ENCODE data around the gene STAG3.
A peak's percentile ranks its signal among the peaks of the same experiment; 100 is the strongest.
"Not testable (repeated sequence)": the region's sequence is repeated elsewhere in the genome, so short reads cannot be mapped to it uniquely, and the experiment has no call there.

Gene STAG3

DNA sequence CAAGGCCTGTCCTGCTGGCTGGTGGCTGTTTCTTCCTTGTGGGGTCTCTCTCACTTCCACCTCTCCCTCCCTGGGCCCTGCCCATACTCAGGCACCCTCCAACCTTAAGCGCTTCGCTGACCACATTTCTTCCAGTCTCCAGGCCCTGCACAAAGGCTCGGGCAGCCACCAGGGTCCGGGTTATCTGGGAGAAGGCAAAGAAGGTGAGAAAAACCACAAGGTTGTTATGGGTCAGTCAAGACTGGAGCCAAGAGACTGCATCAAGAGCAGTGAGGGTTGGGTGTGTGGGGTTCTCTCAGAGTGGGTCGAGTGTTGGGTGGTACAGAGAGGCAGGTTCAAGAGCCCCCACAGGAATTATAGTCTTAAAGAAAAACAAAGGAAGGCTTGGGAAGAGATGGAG, 3.1 kb upstream of the STAG3 start:
- H3K36me3 ChIP-seq (ENCODE audit: control insufficient read depth in 4 of 4, insufficient read depth in 4 of 4, low read length in 3 of 4), result peaks cover 0 to 11% (median 0%) of the 10 kb centered on the region in 4 experiments
- H3K27me3 ChIP-seq (replicated peaks in 2 of 5; ENCODE audit: control insufficient read depth in 4 of 5, insufficient read depth in 5 of 5, low read length in 4 of 5), result peaks cover 0 to 18% (median 2%) of the 10 kb centered on the region in 5 experiments

DNA sequence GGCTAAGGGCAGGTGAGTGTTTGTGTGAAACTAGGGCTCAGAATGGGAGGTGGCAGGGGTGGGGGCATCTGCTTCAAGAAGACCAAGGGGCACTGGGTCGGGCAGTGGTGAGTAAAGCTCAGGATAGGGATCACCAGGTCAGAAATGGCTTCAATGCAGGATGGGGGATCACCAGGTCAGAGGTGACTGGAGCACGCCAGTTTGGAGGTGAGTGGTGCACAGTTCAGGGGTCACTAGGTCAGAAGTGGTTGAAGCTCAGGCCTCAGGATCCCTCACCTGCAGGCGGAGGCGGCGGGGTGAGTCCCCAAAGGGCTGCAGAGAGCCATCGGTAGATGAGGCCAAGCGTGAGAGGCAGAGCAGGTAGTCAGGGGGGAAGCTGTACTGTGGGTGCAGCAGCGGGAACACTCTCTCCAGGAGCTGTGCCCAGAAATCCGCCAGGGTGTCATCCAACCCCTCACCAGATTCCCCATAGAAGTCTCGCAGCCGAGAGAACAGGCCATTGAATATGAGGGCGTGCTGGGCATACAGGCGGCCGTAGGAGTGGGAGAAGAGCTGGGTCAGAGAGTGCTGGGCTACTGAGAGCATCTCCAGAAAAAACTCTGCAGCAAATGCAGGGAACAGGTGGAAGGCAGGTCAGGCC, 2.3 kb upstream of the STAG3 start:
- H3K27me3 ChIP-seq (replicated peaks in 2 of 5; ENCODE audit: control insufficient read depth in 4 of 5, insufficient read depth in 5 of 5, low read length in 4 of 5), result peaks cover 0 to 10% (median 2%) of the 10 kb centered on the region in 5 experiments
- no peaks in the 10 kb centered on the region for H3K9me3 ChIP-seq (ENCODE audit: control extremely low read depth in 1 of 5, control insufficient read depth in 4 of 5, insufficient read depth in 2 of 5, low read depth in 1 of 5, low read length in 4 of 5)
- WGBS (ENCODE audit: insufficient coverage), result 97% methylated on average over 12 of the region's 14 CpGs
- no peak overlapping the region for H3K4me3 ChIP-seq (ENCODE audit: control insufficient read depth in 1 of 7, extremely low read depth in 1 of 7, insufficient read depth in 4 of 7, low read depth in 2 of 7, low read length in 6 of 7)
- peaks cover 0 to 24% (median 22%) of the 10 kb centered on the region in 4 experiments for H3K4me1 ChIP-seq (ENCODE audit: control extremely low read depth in 1 of 4, control insufficient read depth in 4 of 4, insufficient read depth in 4 of 4, low read length in 3 of 4)
- ChIA-PET CTCF (interaction anchor here (1.1 kb wide), 1 partner anchor 10 kb away, joined by 3 read pairs; no protein-coding TSS in a partner anchor), POLR2A (no interaction called here)
- H3K27ac ChIP-seq (ENCODE audit: insufficient read depth in 1 of 2, low read depth in 1 of 2, low read length in 2 of 2, poor library complexity in 1 of 2, severe bottlenecking in 2 of 2), result no peak overlapping the region
- H3K36me3 ChIP-seq (ENCODE audit: control insufficient read depth in 4 of 4, insufficient read depth in 4 of 4, low read length in 3 of 4), result peaks cover 0 to 11% (median 0%) of the 10 kb centered on the region in 4 experiments
- DNase-seq, result no peak

More for the DNA sequence above, 3.1 kb upstream of the STAG3 start:
- no peak for DNase-seq
- Histone ChIP-seq H3K4me1 (ENCODE audit: control extremely low read depth in 1 of 4, control insufficient read depth in 4 of 4, insufficient read depth in 4 of 4, low read length in 3 of 4) (peaks cover 0 to 27% (median 22%) of the 10 kb centered on the region in 4 experiments), H3K9me3 (ENCODE audit: control extremely low read depth in 1 of 5, control insufficient read depth in 4 of 5, insufficient read depth in 2 of 5, low read depth in 1 of 5, low read length in 4 of 5) (no peaks in the 10 kb centered on the region), H3K27ac (ENCODE audit: insufficient read depth in 1 of 2, low read depth in 1 of 2, low read length in 2 of 2, poor library complexity in 1 of 2, severe bottlenecking in 2 of 2) (no peak overlapping the region), H3K4me3 (ENCODE audit: control insufficient read depth in 1 of 7, extremely low read depth in 1 of 7, insufficient read depth in 4 of 7, low read depth in 2 of 7, low read length in 6 of 7) (no peak overlapping the region)
- POLR2A ChIA-PET, result no interaction called here
- WGBS (ENCODE audit: insufficient coverage), result 93% methylated on average over 2 of the region's 5 CpGs
- CTCF ChIA-PET, result no interaction called here

DNA sequence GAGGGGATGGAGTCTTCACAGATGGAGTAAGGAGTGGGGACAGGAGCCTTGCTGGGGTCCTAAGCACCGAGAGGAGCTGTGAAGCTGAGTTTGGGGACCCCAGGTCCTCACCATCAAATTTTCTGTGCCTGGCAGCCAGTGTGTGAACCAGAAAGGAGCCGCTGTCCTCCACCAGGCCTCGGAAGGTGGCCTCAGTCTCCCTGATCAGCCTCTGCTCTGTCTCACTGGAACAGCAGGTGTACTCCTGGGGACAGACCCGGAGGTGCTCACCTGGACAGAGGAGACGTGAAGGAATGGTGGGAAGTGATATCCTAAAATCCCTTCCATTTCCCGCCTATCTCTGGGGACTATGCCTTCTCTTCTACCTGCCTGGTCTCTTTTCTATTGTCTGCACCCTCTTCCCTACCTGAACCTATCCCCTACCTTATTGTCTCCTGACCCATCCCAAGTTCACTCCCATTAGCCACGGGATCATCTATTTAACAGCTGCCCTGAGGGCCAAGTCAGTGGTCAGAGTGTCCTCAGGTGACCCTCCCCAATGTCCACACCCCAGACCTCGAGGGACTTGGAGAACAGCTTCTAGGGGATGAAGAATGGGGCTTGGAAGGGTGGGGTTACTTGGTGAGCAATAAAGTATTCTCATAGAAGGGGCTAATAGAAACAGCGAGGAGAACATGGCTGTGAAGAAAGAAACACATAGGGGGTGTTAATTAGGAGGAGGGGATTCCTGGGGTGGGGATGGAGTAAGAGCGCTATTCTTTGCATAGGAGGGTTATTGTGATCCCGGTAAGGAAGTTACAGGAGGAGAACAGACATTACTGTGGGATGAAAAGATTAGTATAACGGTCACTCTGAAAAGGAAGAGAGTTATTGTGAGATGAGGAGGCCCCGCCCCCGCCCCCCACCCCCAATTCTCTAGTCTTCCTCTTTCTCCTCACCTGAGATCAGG, 1.3 kb upstream of the STAG3 start:
- 76% methylated on average over 10 of the region's 14 CpGs for WGBS (ENCODE audit: insufficient coverage)
- no peak overlapping the region for H3K27ac ChIP-seq (ENCODE audit: insufficient read depth in 1 of 2, low read depth in 1 of 2, low read length in 2 of 2, poor library complexity in 1 of 2, severe bottlenecking in 2 of 2)
- CTCF ChIA-PET, result interaction anchor here (1.2 to 1.9 kb wide), 2 partner anchors 13 to 20 kb away, joined by 3 to 13 read pairs; no protein-coding TSS in a partner anchor
- H3K27me3 ChIP-seq (replicated peaks in 2 of 5; ENCODE audit: control insufficient read depth in 4 of 5, insufficient read depth in 5 of 5, low read length in 4 of 5), result peaks cover 0 to 6% (median 0%) of the 10 kb centered on the region in 5 experiments
- H3K4me1 ChIP-seq (ENCODE audit: control extremely low read depth in 1 of 4, control insufficient read depth in 4 of 4, insufficient read depth in 4 of 4, low read length in 3 of 4), result peaks cover 0 to 19% (median 16%) of the 10 kb centered on the region in 4 experiments
- DNase-seq, result no peak
- no peaks in the 10 kb centered on the region for H3K9me3 ChIP-seq (ENCODE audit: control extremely low read depth in 1 of 5, control insufficient read depth in 4 of 5, insufficient read depth in 2 of 5, low read depth in 1 of 5, low read length in 4 of 5)
- peaks cover 0 to 11% (median 0%) of the 10 kb centered on the region in 4 experiments for H3K36me3 ChIP-seq (ENCODE audit: control insufficient read depth in 4 of 4, insufficient read depth in 4 of 4, low read length in 3 of 4)
- peak overlapping the region; percentile 38 to 89 (median 79) for H3K4me3 ChIP-seq (ENCODE audit: control insufficient read depth in 1 of 7, extremely low read depth in 1 of 7, insufficient read depth in 4 of 7, low read depth in 2 of 7, low read length in 6 of 7)
- POLR2A ChIA-PET, result interaction anchor here (0.6 kb wide), 1 partner anchor 147 kb away, joined by 3 read pairs; no protein-coding TSS in a partner anchor

DNA sequence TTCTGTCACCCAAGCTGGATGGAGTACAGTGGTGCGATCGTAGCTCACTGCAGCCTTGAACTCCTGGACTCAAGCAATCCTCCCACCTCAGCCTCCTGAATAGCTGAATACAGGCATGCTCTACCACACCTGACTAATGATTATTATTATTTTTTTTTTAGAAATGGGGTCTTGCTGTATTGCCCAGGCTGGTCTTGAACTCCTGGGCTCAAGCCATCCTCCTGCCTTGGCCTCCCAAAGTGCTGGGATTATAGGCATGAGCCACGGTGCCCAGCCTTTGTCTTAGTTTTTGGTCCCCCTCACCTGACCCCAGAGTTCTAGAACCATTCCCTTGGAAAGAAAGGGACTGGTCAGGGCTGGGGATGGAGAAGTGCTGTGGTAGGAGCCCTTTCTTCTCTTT, 2.4 kb downstream of the STAG3 start:
- H3K27ac ChIP-seq (ENCODE audit: insufficient read depth in 1 of 2, low read depth in 1 of 2, low read length in 2 of 2, poor library complexity in 1 of 2, severe bottlenecking in 2 of 2); DNase-seq; POLR2A ChIA-PET; H3K9me3 ChIP-seq (ENCODE audit: control extremely low read depth in 1 of 5, control insufficient read depth in 4 of 5, insufficient read depth in 2 of 5, low read depth in 1 of 5, low read length in 4 of 5); H3K27me3 ChIP-seq (replicated peaks in 2 of 5; ENCODE audit: control insufficient read depth in 4 of 5, insufficient read depth in 5 of 5, low read length in 4 of 5); H3K36me3 ChIP-seq (ENCODE audit: control insufficient read depth in 4 of 4, insufficient read depth in 4 of 4, low read length in 3 of 4); H3K4me3 ChIP-seq (ENCODE audit: control insufficient read depth in 1 of 7, extremely low read depth in 1 of 7, insufficient read depth in 4 of 7, low read depth in 2 of 7, low read length in 6 of 7): not testable (repeated sequence)
- H3K4me1 ChIP-seq (ENCODE audit: control extremely low read depth in 1 of 4, control insufficient read depth in 4 of 4, insufficient read depth in 4 of 4, low read length in 3 of 4), result peaks cover 0 to 15% (median 13%) of the 10 kb centered on the region in 4 experiments
- CTCF ChIA-PET, result interaction anchor here (0.9 to 2.8 kb wide), 5 partner anchors 9 to 36 kb away, joined by 3 to 11 read pairs (median 3); no protein-coding TSS in a partner anchor
- WGBS (ENCODE audit: insufficient coverage), result 100% methylated on average over 2 of the region's 3 CpGs

DNA sequence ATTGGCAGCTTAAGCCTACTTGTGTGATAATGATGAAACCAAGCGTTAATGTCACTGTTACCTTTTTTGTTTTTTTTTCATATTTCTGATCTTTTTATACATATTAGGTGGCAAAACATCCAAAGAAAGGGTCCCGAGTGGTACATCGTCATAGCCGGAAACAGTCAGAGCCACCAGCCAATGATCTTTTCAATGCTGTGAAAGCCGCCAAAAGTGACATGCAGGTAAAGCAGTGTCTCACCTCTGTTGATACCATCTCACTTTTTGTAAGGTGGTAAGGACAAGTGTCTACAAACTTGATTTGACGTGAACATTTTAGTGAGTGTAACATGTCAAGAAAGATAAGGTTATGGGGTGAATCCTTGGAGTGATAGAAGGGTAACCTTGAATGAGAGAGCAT, 4.9 kb downstream of the STAG3 start:
- H3K4me1 ChIP-seq (ENCODE audit: control extremely low read depth in 1 of 4, control insufficient read depth in 4 of 4, insufficient read depth in 4 of 4, low read length in 3 of 4); H3K27me3 ChIP-seq (replicated peaks in 2 of 5; ENCODE audit: control insufficient read depth in 4 of 5, insufficient read depth in 5 of 5, low read length in 4 of 5); H3K9me3 ChIP-seq (ENCODE audit: control extremely low read depth in 1 of 5, control insufficient read depth in 4 of 5, insufficient read depth in 2 of 5, low read depth in 1 of 5, low read length in 4 of 5); H3K36me3 ChIP-seq (ENCODE audit: control insufficient read depth in 4 of 4, insufficient read depth in 4 of 4, low read length in 3 of 4); H3K27ac ChIP-seq (ENCODE audit: insufficient read depth in 1 of 2, low read depth in 1 of 2, low read length in 2 of 2, poor library complexity in 1 of 2, severe bottlenecking in 2 of 2); H3K4me3 ChIP-seq (ENCODE audit: control insufficient read depth in 1 of 7, extremely low read depth in 1 of 7, insufficient read depth in 4 of 7, low read depth in 2 of 7, low read length in 6 of 7); DNase-seq; POLR2A ChIA-PET: not testable (repeated sequence)
- no CpG with 5 or more reads among the region's 6 CpGs for WGBS (ENCODE audit: insufficient coverage)
- CTCF ChIA-PET, result interaction anchor here (0.9 to 1.1 kb wide), 2 partner anchors 22 to 26 kb away, joined by 3 to 4 read pairs; no protein-coding TSS in a partner anchor

DNA sequence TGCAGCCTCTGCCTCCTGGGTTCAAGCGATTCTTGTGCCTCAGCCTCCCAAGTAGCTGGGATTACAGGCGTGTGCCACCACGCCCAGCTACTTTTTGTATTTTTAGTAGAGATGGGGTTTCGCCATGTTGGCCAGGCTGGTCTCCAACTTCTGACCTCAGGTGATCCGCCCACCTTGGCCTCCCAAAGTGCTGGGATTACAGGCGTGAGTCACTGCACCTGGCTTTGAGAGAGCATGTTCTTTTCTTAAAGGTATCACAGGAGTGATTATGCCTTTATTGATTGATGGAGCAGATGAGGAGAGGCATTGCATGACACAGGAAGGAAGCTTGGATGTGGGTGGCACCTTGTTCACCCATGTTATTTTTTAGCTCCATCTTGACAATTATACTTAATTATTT, 5.4 kb downstream of the STAG3 start:
- H3K4me1 ChIP-seq (ENCODE audit: control extremely low read depth in 1 of 4, control insufficient read depth in 4 of 4, insufficient read depth in 4 of 4, low read length in 3 of 4); H3K36me3 ChIP-seq (ENCODE audit: control insufficient read depth in 4 of 4, insufficient read depth in 4 of 4, low read length in 3 of 4); DNase-seq; H3K9me3 ChIP-seq (ENCODE audit: control extremely low read depth in 1 of 5, control insufficient read depth in 4 of 5, insufficient read depth in 2 of 5, low read depth in 1 of 5, low read length in 4 of 5); H3K4me3 ChIP-seq (ENCODE audit: control insufficient read depth in 1 of 7, extremely low read depth in 1 of 7, insufficient read depth in 4 of 7, low read depth in 2 of 7, low read length in 6 of 7); POLR2A ChIA-PET; H3K27me3 ChIP-seq (replicated peaks in 2 of 5; ENCODE audit: control insufficient read depth in 4 of 5, insufficient read depth in 5 of 5, low read length in 4 of 5); H3K27ac ChIP-seq (ENCODE audit: insufficient read depth in 1 of 2, low read depth in 1 of 2, low read length in 2 of 2, poor library complexity in 1 of 2, severe bottlenecking in 2 of 2): not testable (repeated sequence)
- 90% methylated on average over 2 of the region's 6 CpGs for WGBS (ENCODE audit: insufficient coverage)
- CTCF ChIA-PET, result interaction anchor here (1.1 kb wide), 1 partner anchor 22 kb away, joined by 3 read pairs; no protein-coding TSS in a partner anchor

Measured in common myeloid progenitor, CD34-positive (primary cell).